Measurements from ENCODE around the gene ALDH9A1.
"Not testable (repeated sequence)": the region's sequence is repeated elsewhere in the genome, so short reads cannot be mapped to it uniquely, and the experiment has no call there.

The ALDH9A1 gene

GRCh38 chr1:165661703-165662102 lies 36.7 kb downstream of the ALDH9A1 start:
- no peak overlapping the region for H3K27ac ChIP-seq (ENCODE audit: low read depth, low read length, poor library complexity, severe bottlenecking)
- no peak overlapping the region for H2AFZ ChIP-seq (ENCODE audit: low read length)
- H3K4me3 ChIP-seq (ENCODE audit: low read depth, low read length, poor library complexity, severe bottlenecking), result no peak overlapping the region
- no peaks in the 10 kb centered on the region for H3F3A ChIP-seq (ENCODE audit: insufficient read depth, low read length)
- no peaks in the 10 kb centered on the region for H3K79me2 ChIP-seq (ENCODE audit: insufficient read depth, low read length)
- no peak for TF ChIP-seq CTCF (IDR thresholded peaks at IDR 0.05; ENCODE audit: low read length)
- no peak for TF ChIP-seq EZH2 (IDR thresholded peaks at IDR 0.05; ENCODE audit: borderline replicate concordance, low read length)
- no peaks in the 10 kb centered on the region for H3K9me3 ChIP-seq (ENCODE audit: low read length)
- H3K4me1 ChIP-seq (ENCODE audit: insufficient read depth, low read length, severe bottlenecking), result no peaks in the 10 kb centered on the region
- no peaks in the 10 kb centered on the region for H3K27me3 ChIP-seq (ENCODE audit: insufficient read depth, low read length)
- no peaks in the 10 kb centered on the region for H3K9me2 ChIP-seq (ENCODE audit: low read depth, low read length)
- H3K9ac ChIP-seq (ENCODE audit: low read length), result no peak overlapping the region
- H3K36me3 ChIP-seq (ENCODE audit: insufficient read depth, low read length), result peaks cover 57% of the 10 kb centered on the region
- no peaks in the 10 kb centered on the region for H4K20me1 ChIP-seq (ENCODE audit: insufficient read depth, low read length)
- H3K4me2 ChIP-seq (ENCODE audit: low read length), result no peak overlapping the region

- Histone ChIP-seq H3K9ac (ENCODE audit: low read length) (no peak overlapping the region), H3K27me3 (ENCODE audit: insufficient read depth, low read length) (no peaks in the 10 kb centered on the region), H3K36me3 (ENCODE audit: insufficient read depth, low read length) (peaks cover 36% of the 10 kb centered on the region), H3F3A (ENCODE audit: insufficient read depth, low read length) (no peaks in the 10 kb centered on the region), H2AFZ (ENCODE audit: low read length) (no peak overlapping the region), H3K79me2 (ENCODE audit: insufficient read depth, low read length) (no peaks in the 10 kb centered on the region), H3K9me2 (ENCODE audit: low read depth, low read length) (no peaks in the 10 kb centered on the region), H3K4me2 (ENCODE audit: low read length) (no peak overlapping the region), H3K4me1 (ENCODE audit: insufficient read depth, low read length, severe bottlenecking) (no peaks in the 10 kb centered on the region), H3K4me3 (ENCODE audit: low read depth, low read length, poor library complexity, severe bottlenecking) (no peak overlapping the region), H3K27ac (ENCODE audit: low read depth, low read length, poor library complexity, severe bottlenecking) (no peak overlapping the region), H3K9me3 (ENCODE audit: low read length) (no peaks in the 10 kb centered on the region), H4K20me1 (ENCODE audit: insufficient read depth, low read length) (no peaks in the 10 kb centered on the region)
- TF ChIP-seq CTCF (IDR thresholded peaks at IDR 0.05; ENCODE audit: low read length) (no peak), EZH2 (IDR thresholded peaks at IDR 0.05; ENCODE audit: borderline replicate concordance, low read length) (no peak)
Measured at GRCh38 chr1:165659581-165659895, 38.8 kb downstream of the ALDH9A1 start.

- not testable (repeated sequence) for H4K20me1 ChIP-seq (ENCODE audit: insufficient read depth, low read length); H3K4me3 ChIP-seq (ENCODE audit: low read depth, low read length, poor library complexity, severe bottlenecking); H3K4me2 ChIP-seq (ENCODE audit: low read length); H2AFZ ChIP-seq (ENCODE audit: low read length); H3K9me2 ChIP-seq (ENCODE audit: low read depth, low read length); H3F3A ChIP-seq (ENCODE audit: insufficient read depth, low read length); H3K4me1 ChIP-seq (ENCODE audit: insufficient read depth, low read length, severe bottlenecking); H3K9ac ChIP-seq (ENCODE audit: low read length); H3K27ac ChIP-seq (ENCODE audit: low read depth, low read length, poor library complexity, severe bottlenecking); H3K79me2 ChIP-seq (ENCODE audit: insufficient read depth, low read length); H3K27me3 ChIP-seq (ENCODE audit: insufficient read depth, low read length); H3K9me3 ChIP-seq (ENCODE audit: low read length)
- peaks cover 31% of the 10 kb centered on the region for H3K36me3 ChIP-seq (ENCODE audit: insufficient read depth, low read length)
Measured at GRCh38 chr1:165658766-165659580, 39.4 kb downstream of the ALDH9A1 start.

Data from OCI-LY1 (cell line).